Activated naive CD4-positive, alpha-beta T cell treated with Interleukin-2 at 50 U/mL for 16 hours (primary cell): Measurements from ENCODE around the gene ATP5F1B.
"Not testable (repeated sequence)": the region's sequence is repeated elsewhere in the genome, so short reads cannot be mapped to it uniquely, and the experiment has no call there.

ENCODE experiments used
- DNase-seq: peaks from one replicate; pipeline ENCODE4 v3.0.0-alpha.2; 2020

The ATP5F1B gene

GRCh38 chr12:56645717-56646446 is at the start of gene ATP5F1B:
Gene ATP5F1B (minus strand): TSS chr12:56645984. CDS start chr12:56645963, 21 bp downstream.
- peak; percentile 91 for DNase-seq

GRCh38 chr12:56694161-56694560 is 48.4 kb upstream of the ATP5F1B start:
- no peak for DNase-seq

- no peak for DNase-seq
These were observed 43.0 kb upstream of the ATP5F1B start for GRCh38 chr12:56688846-56689109.

- DNase-seq: peak; percentile 97
These were observed 42.5 kb upstream of the ATP5F1B start, which contains the start of gene PTGES3 for GRCh38 chr12:56688129-56688845. Gene PTGES3 (minus strand): TSS chr12:56688284. CDS start chr12:56687999, 285 bp downstream.

- DNase-seq: peak; percentile 67
These were observed 41.7 kb upstream of the ATP5F1B start for GRCh38 chr12:56687223-56688128.

- no peak for DNase-seq
These were observed 39.1 kb upstream of the ATP5F1B start for GRCh38 chr12:56684745-56685359.

GRCh38 chr12:56682323-56682722 is 36.5 kb upstream of the ATP5F1B start:
- no peak for DNase-seq

GRCh38 chr12:56679883-56680575 is 34.2 kb upstream of the ATP5F1B start:
- DNase-seq: no peak

GRCh38 chr12:56678852-56679251 is 33.1 kb upstream of the ATP5F1B start:
- no peak for DNase-seq

GRCh38 chr12:56677680-56678079 is 31.9 kb upstream of the ATP5F1B start:
- peak; percentile 37 for DNase-seq

- DNase-seq: no peak
These were observed 31.2 kb upstream of the ATP5F1B start for GRCh38 chr12:56676851-56677580.

- DNase-seq: no peak
These were observed 25.8 kb upstream of the ATP5F1B start for GRCh38 chr12:56671608-56672007.

GRCh38 chr12:56670836-56671235 is 25.1 kb upstream of the ATP5F1B start:
- DNase-seq: no peak

- DNase-seq: no peak
These were observed 22.3 kb upstream of the ATP5F1B start for GRCh38 chr12:56668197-56668457.

- no peak for DNase-seq
These were observed 16.3 kb upstream of the ATP5F1B start for GRCh38 chr12:56661979-56662638.

GRCh38 chr12:56661560-56661959 is 15.8 kb upstream of the ATP5F1B start:
- DNase-seq: no peak

- DNase-seq: no peak
These were observed 13.1 kb upstream of the ATP5F1B start for GRCh38 chr12:56658921-56659320.

- no peak for DNase-seq
These were observed 11.9 kb upstream of the ATP5F1B start for GRCh38 chr12:56657416-56658379.

- DNase-seq: not testable (repeated sequence)
These were observed 8.0 kb upstream of the ATP5F1B start for GRCh38 chr12:56653781-56654180.

GRCh38 chr12:56648023-56648422 is 2.2 kb upstream of the ATP5F1B start:
- DNase-seq: not testable (repeated sequence)
